Gastrocnemius medialis (tissue), 4 donors: ENCODE data around the gene SEL1L2. TPM values are rescaled to one million over a fixed set of nuclear protein-coding genes. Genes with fewer than 3 reads are reported as not detected.

ENCODE experiments used
- ATAC-seq, 2 donors: fragments of 150-250 bp; one replicate each; pipeline ENCODE4 v1.9.1; 2016
- DNase-seq, 2 donors: peaks; one replicate each; pipeline ENCODE4 v3.0.0-alpha.2; 2019
- H3K27ac ChIP-seq, 4 donors: fragments of 200-600 bp; sonication (generic); 1 replicate in 1 of 4; 2 replicates in 3 of 4; pipeline ENCODE4 v1.5.1; 2016 to 2018; ENCODE audit warnings: mild to moderate bottlenecking in 2 of 4, moderate library complexity in 1 of 4
- H3K27me3 ChIP-seq, 3 donors: fragments of 200-600 bp; sonication (generic) in 2 of 3; 1 replicate in 1 of 3; 2 replicates in 2 of 3; pipeline versions ENCODE4 v1.5.1 to v1.6.0; 2016 to 2019; ENCODE audit warnings: mild to moderate bottlenecking in 1 of 3, moderate library complexity in 1 of 3
- H3K36me3 ChIP-seq, 2 donors: fragments of 200-600 bp; sonication (generic) in 1 of 2; one replicate each; pipeline ENCODE4 v1.5.1; 2017 to 2018
- H3K4me1 ChIP-seq, 2 donors: fragments of 200-600 bp; sonication (generic) in 1 of 2; one replicate each; pipeline ENCODE4 v1.5.1; 2016 to 2017; ENCODE audit warnings: mild to moderate bottlenecking in 2 of 2
- H3K4me3 ChIP-seq, 4 donors: fragments of 200-600 bp; sonication (generic) in 3 of 4; 1 replicate in 1 of 4; 2 replicates in 3 of 4; pipeline ENCODE4 v1.5.1; 2016 to 2019; ENCODE audit warnings: mild to moderate bottlenecking in 2 of 4
- H3K9me3 ChIP-seq, 3 donors: fragments of 200-600 bp; sonication (generic) in 2 of 3; 1 replicate in 1 of 3; 2 replicates in 2 of 3; pipeline ENCODE4 v1.5.1; 2016 to 2019
- CTCF ChIP-seq, 5 experiments: fragments of 450-650 bp in 3 of 5; fragments of 200-600 bp in 2 of 5; sonication (generic) in 2 of 5; IDR thresholded peaks in 4 of 5; conservative IDR thresholded peaks in 1 of 5; 1 replicate in 4 of 5; 2 replicates in 1 of 5; pipeline ENCODE4 v1.5.1; 2016 to 2019; ENCODE audit warnings: antibody characterized with exemption in 5 of 5, mild to moderate bottlenecking in 3 of 5, moderate library complexity in 3 of 5
- POLR2A ChIP-seq, 2 donors: fragments of 450-650 bp; IDR thresholded peaks; one replicate each; pipeline ENCODE4 v1.6.1; 2017; ENCODE audit warnings: antibody characterized with exemption in 2 of 2, mild to moderate bottlenecking in 2 of 2, moderate library complexity in 2 of 2
- in situ Hi-C, 4 donors: fragments of 200-750 bp; cut with MboI; loops; one replicate each; pipeline versions ENCODE4 v1.15.0 to v1.8.0; 2017; ENCODE audit warnings: low sequenced_read_pairs in 4 of 4
- intact Hi-C: fragments of 100-400 bp; cut with DNase I; formaldehyde crosslinking; loops from one replicate; pipeline ENCODE4 v1.15.1; 2023; ENCODE audit warnings: low total_unique reads
- total RNA-seq, 4 donors: library from RNA; depleted of rRNA; stranded (reverse); fragments of >200 nt; gene quantifications; one replicate each; pipeline versions ENCODE4 v1.1.0 to v1.2.3, GENCODE V29; 2016

The SEL1L2 gene
- total RNA-seq, 4 donors from 2014 or later, result 0.71 TPM; not detected in 3

- no peaks in the 10 kb centered on the region for H3K27me3 ChIP-seq
- DNase-seq (no peak), ATAC-seq (no peak)
- H3K4me3 ChIP-seq, result no peak overlapping the region
- H3K4me1 ChIP-seq, result peaks cover 8 to 14% of the 10 kb centered on the region in 2 donors
- TF ChIP-seq CTCF (IDR thresholded peaks at IDR 0.05 in 4 of 5, conservative IDR thresholded peaks at IDR 0.05 in 1 of 5), result no peak
- TF ChIP-seq POLR2A (IDR thresholded peaks at IDR 0.05), result no peak
- in situ Hi-C loops (no loop called here), intact Hi-C loops (no loop called here)
- no peaks in the 10 kb centered on the region for H3K9me3 ChIP-seq
- no peaks in the 10 kb centered on the region for H3K36me3 ChIP-seq
- no peak overlapping the region for H3K27ac ChIP-seq
Observed at GRCh38 chr20:13873831-13874230, 116.6 kb downstream of the SEL1L2 start.

GRCh38 chr20:13870170-13870748, 120.2 kb downstream of the SEL1L2 start:
- no peak overlapping the region for H3K4me3 ChIP-seq
- no peaks in the 10 kb centered on the region for H3K9me3 ChIP-seq
- TF ChIP-seq POLR2A (IDR thresholded peaks at IDR 0.05), result no peak
- TF ChIP-seq CTCF (IDR thresholded peaks at IDR 0.05 in 4 of 5, conservative IDR thresholded peaks at IDR 0.05 in 1 of 5), result no peak
- H3K4me1 ChIP-seq, result peaks cover 23 to 29% of the 10 kb centered on the region in 2 donors
- DNase-seq, result no peak
- no peaks in the 10 kb centered on the region for H3K27me3 ChIP-seq
- no peaks in the 10 kb centered on the region for H3K36me3 ChIP-seq
- intact Hi-C loops, result no loop called here
- no peak for ATAC-seq
- in situ Hi-C loops, result no loop called here
- no peak overlapping the region for H3K27ac ChIP-seq

GRCh38 chr20:13868331-13868730, 122.1 kb downstream of the SEL1L2 start:
- no peak for DNase-seq
- TF ChIP-seq POLR2A (IDR thresholded peaks at IDR 0.05), result no peak
- no peak for TF ChIP-seq CTCF (IDR thresholded peaks at IDR 0.05 in 4 of 5, conservative IDR thresholded peaks at IDR 0.05 in 1 of 5)
- no peaks in the 10 kb centered on the region for H3K36me3 ChIP-seq
- no peaks in the 10 kb centered on the region for H3K27me3 ChIP-seq
- no peaks in the 10 kb centered on the region for H3K9me3 ChIP-seq
- H3K4me1 ChIP-seq, result peaks cover 28 to 29% of the 10 kb centered on the region in 2 donors
- in situ Hi-C loops, result no loop called here
- no peak for ATAC-seq
- intact Hi-C loops, result no loop called here
- no peak overlapping the region for H3K4me3 ChIP-seq
- H3K27ac ChIP-seq, result no peak overlapping the region

- intact Hi-C loops (loop anchor here (1.0 kb wide), 1 partner anchor 9 kb away; no protein-coding TSS in a partner anchor), in situ Hi-C loops (no loop called here)
- H3K4me1 ChIP-seq, result peaks cover 28 to 29% of the 10 kb centered on the region in 2 donors
- DNase-seq (no peak), ATAC-seq (peak; percentile 64 to 67)
- no peak overlapping the region for H3K4me3 ChIP-seq
- TF ChIP-seq CTCF (IDR thresholded peaks at IDR 0.05 in 4 of 5, conservative IDR thresholded peaks at IDR 0.05 in 1 of 5) (no peak), POLR2A (IDR thresholded peaks at IDR 0.05) (no peak)
- H3K36me3 ChIP-seq, result no peaks in the 10 kb centered on the region
- no peaks in the 10 kb centered on the region for H3K27me3 ChIP-seq
- H3K9me3 ChIP-seq, result no peaks in the 10 kb centered on the region
- H3K27ac ChIP-seq, result peak overlapping the region; percentile 11 to 54 (median 30)
Observed at GRCh38 chr20:13865791-13866351, 124.5 kb downstream of the SEL1L2 start.
